ENCODE results near the gene ZNF141.
"Not testable (repeated sequence)": the region's sequence is repeated elsewhere in the genome, so short reads cannot be mapped to it uniquely, and the experiment has no call there.

The ZNF141 gene

GRCh38 chr4:385934-386707 lies 48.5 kb downstream of the ZNF141 start:
- H3K4me3 ChIP-seq (ENCODE audit: low read depth, low read length): no peak overlapping the region
- no peak for TF ChIP-seq CTCF (IDR thresholded peaks at IDR 0.05; ENCODE audit: control insufficient read depth, extremely low read depth, insufficient read depth)
- DNase-seq (ENCODE audit: low read depth): no peak

GRCh38 chr4:386708-387105 lies 49.1 kb downstream of the ZNF141 start:
- no peak overlapping the region for H3K4me3 ChIP-seq (ENCODE audit: low read depth, low read length)
- TF ChIP-seq CTCF (IDR thresholded peaks at IDR 0.05; ENCODE audit: control insufficient read depth, extremely low read depth, insufficient read depth): no peak
- DNase-seq (ENCODE audit: low read depth): no peak

- DNase-seq (ENCODE audit: low read depth): no peak
- TF ChIP-seq CTCF (IDR thresholded peaks at IDR 0.05; ENCODE audit: control insufficient read depth, extremely low read depth, insufficient read depth): no peak
- no peak overlapping the region for H3K4me3 ChIP-seq (ENCODE audit: low read depth, low read length)
Observed at GRCh38 chr4:404006-404405, 66.4 kb downstream of the ZNF141 start.

GRCh38 chr4:408321-408720 lies 70.7 kb downstream of the ZNF141 start:
- DNase-seq (ENCODE audit: low read depth); H3K4me3 ChIP-seq (ENCODE audit: low read depth, low read length): not testable (repeated sequence)

GRCh38 chr4:422587-422986 lies 85.0 kb downstream of the ZNF141 start:
- no peak overlapping the region for H3K4me3 ChIP-seq (ENCODE audit: low read depth, low read length)
- no peak for DNase-seq (ENCODE audit: low read depth)
- TF ChIP-seq CTCF (IDR thresholded peaks at IDR 0.05; ENCODE audit: control insufficient read depth, extremely low read depth, insufficient read depth): no peak
